ENCODE measurements around the gene ABCG2.
A peak's percentile ranks its signal among the peaks of the same experiment; 100 is the strongest.
"Not testable (repeated sequence)": the region's sequence is repeated elsewhere in the genome, so short reads cannot be mapped to it uniquely, and the experiment has no call there.

The ABCG2 gene

DNA sequence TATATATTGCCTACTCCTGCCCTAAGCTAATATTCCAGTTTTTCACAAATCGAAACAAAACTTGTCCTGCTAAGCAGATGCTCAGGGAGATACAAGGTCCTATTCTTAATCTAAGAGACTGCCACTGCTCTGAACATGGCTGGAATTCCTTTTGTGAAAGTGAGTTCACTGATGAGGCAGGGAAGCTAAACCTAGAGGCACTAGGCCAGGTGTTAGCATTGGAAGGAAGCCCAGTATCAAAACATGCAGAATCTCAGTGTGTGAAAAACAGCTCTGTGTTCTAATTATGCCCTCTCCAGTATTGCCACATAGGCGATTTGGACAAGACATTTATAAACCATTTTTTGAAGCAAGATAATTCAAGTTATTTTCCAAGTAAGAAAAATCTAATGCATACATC, 47.6 kb downstream of the ABCG2 start:
- DNase-seq (ENCODE audit: low spot score): peak; percentile 33

DNA sequence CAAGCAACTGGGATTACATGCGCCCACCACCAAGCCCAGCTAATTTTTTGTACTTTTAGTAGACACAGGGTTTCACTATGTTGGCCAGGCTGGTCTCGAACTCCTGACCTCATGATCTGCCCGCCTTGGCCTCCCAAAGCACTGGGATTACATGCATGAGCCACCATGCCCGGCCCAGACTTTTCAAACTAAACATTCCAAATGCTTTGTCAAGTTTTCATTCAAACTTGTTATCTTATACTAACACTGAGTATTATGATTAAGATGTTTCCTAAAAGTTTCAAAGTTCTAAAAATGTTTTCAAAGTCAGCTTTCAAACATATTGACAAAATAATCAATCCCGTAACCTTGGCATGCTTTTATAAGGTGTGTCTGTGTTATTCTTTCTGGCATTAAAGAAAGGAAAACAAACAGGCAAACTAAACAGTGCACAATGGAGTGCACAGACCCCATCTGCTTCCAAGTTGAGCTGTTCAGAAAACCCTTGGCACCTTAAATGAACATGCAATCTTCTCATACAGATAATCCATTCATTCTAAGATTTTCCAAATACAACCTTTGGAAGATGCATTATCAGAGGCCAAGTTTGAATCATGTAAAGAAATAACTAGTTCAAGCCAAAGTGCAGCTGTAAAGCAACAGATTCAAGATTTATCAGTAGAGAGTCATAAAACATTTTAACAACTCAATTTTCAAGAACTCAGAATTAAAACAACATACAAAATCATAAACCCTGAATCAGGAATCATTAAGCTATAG, 49.1 kb downstream of the ABCG2 start:
- peak; percentile 17 for DNase-seq (ENCODE audit: low spot score)

DNA sequence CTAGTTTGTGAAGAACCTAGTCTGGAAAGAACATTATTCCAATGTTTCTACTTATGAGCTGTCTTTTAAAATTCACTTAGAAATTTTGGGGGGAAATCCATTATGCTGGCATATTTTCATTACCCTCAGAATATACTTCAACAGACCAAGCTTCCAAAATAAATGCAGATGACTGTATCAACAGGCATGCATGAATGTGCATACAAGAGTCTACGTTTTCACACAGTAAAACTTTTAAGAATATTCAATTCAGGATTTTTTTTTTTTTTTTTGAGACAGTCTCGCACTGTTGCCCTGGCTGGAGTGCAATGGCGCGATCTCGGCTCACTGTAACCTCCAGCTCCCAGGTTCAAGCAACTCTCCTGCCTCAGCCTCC, 49.7 kb downstream of the ABCG2 start:
- no peak for DNase-seq (ENCODE audit: low spot score)

DNA sequence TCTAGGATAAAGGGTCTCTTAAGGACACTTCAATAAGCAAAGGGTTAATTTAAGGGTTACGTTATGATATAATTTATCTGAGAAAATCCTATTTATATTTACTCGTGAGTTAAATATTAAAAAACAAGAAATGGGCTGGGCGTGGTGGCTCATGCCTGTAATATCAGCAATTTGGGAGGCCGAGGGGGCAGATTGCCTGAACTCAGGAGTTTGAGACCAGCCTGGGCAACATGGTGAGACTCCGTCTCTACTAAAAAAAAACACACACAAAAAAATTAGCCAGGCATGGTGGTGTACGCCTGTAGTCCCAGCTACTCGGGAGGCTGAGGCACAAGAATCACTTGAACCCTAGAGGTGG, 50.4 kb downstream of the ABCG2 start:
- not testable (repeated sequence) for DNase-seq (ENCODE audit: low spot score)

DNA sequence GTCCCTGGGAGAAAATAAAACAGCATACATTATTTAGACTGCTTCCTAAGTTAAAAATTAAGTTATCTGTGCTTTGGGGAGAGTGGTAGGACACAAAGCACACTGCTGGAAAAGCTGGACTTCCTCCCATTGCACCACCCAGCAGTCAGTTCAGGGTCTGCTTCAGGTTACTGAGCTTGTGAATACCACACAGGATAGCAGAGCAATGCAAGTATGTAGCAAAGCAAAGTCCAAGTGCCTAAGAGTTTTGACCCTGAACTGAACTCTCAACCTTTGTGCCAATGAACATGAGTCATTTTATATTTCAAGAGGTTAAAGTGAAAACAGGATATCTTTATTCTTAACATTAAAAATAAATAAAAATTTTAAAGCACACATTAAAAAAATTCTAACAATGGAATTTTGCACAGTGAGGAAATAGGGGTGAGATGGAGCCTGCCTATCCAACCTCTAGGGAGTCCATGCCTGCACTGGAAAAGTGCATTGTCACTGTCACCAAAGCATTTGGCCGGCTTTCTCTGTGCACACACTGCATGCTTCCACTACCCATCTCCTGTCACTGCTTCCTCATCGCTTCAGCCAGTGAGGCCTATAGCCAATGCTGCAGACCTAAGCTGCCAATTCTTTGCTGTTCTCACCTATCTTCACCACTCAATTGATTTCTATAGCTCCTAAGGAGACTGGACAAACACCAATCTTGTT, 50.9 kb downstream of the ABCG2 start:
- DNase-seq (ENCODE audit: low spot score): peak; percentile 67

DNA sequence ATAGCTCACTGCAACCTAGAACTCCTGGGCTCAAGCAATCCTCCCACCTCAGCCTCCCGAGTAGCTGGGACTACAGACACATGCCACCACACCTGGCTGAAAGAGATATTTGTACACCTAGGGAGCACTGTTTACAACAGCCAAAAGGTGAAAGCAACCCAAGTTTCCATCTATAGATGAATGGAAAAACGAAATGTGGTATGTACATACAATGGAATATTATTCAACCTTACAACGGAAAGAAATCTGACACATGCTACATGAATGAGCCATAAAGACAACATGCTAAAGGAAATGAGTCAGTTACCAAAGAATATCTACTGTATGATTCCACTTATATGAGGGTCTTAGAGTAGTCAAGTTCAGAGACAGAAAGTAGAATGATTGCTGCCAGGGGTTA, 52.2 kb downstream of the ABCG2 start:
- DNase-seq (ENCODE audit: low spot score): no peak

DNA sequence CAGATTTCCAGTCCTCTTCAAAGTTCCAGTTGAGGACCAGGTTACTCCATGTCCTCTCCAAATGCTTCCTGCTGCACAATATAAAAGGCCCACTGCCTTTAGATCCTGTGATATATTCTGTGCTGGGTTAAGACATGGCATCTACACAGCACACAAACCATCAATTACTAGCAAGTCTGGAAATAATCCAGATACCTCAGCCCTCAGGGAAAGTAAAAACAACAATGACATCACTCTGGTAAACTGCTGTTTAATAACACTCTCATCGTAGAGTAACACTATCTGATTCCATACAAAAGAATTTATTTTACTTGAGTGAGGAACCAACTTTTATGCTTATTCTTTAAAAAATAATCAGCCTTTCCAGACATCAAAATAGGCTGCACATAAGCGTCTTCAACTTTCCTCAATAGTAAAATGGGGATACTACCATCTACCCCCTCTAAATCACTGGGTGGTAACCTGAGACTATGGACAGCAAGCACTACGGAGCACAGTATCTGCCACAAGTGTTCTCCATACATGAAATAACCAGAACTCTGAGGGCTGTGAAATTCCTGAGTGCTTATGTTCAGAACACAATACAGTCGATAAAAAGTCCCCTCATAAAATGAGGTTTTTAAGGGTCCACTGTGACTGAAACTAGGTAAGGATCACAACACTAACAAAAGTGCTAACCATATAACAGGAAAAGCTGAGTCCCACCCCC, 53.4 kb downstream of the ABCG2 start:
- peak; percentile 10 for DNase-seq (ENCODE audit: low spot score)

DNA sequence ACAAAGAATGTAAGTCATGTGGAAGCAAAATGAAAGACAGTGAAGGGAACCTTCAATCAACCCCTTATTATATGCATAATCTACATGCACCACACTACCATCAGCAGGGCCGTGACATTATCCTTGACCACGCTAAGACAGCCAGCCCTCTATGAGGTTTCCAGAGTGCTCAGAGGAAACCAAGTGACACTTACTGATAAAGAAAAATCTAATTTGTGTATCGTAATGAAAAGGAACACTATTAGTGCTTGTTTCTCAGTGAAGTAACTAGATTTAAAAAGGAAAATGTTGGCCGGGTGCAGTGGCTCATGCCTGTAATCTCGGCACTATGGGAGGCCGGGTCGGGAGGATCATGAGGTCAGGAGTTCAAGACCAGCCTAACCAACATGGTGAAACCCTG, 56.4 kb downstream of the ABCG2 start:
- DNase-seq (ENCODE audit: low spot score): no peak

DNA sequence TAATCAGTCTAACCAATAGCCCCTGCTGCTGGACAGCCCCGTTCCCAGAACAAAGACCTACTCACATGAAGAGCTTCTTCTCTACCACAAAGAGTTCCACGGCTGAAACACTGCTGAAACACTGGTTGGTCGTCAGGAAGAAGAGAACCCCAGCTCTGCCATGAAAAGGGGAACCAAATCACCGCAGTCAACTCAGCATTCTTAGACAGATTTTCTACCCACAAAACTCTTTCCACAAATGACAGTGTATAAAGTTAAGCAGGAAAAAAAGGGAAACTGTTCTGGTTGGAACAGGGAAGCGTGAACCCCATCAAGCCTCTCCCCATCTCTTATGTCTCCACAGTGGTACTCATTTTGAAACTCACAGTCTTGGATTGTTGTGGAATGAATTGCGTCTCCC, 57.3 kb downstream of the ABCG2 start:
- DNase-seq (ENCODE audit: low spot score): no peak

DNA sequence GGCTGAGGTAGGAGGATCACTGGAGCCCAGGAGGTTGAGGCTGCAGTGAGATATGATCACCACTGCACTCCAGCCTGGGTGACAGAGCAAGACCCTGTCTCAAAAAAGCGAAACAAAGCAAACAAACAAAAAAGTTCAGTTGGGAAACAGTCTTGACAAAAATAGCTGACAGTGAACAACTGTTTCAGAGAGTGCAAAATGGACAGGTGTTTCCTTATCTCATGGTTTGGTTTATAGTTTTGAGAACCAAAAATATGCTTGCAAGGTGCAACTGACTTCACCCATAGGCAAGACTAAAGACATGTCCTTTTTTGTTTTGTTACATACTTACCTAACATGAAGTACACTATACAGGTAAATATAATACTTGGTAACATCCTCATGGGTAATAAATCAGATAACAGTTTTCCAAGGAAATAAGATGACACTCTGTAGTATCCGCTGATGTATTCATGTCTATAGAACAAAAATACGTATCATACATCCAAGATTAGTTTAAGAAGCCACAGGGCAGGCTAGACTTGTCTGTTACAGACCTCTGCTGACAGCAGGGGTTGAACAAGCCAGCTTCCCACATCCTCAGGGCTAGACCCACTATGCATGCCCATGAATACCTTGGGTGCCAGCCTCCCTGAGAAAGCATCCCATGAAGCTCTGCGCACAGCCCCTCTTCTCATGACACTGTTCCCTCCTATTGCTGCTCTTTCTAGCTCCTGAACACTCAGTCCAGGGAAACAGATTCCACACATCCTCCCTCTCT, 59.3 kb downstream of the ABCG2 start:
- no peak for DNase-seq (ENCODE audit: low spot score)

DNA sequence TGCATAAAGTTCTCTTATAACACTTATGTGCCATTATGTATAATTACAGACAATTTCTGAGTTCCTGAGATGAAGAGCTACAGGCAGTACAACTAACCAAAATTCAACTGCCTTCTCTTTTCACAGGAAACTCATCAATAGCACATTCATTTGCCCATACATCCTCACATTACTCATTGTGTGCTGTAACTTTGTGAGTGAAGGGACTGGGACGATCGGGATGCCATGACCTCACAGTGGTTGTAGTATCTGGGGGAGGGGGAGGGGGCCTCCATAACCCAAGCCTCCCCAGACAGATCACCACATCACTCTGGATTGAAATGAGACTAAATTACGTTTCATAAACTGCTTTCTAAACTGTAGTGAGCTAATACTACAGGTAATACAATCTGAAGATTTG, 60.7 kb downstream of the ABCG2 start:
- DNase-seq (ENCODE audit: low spot score): no peak

DNA sequence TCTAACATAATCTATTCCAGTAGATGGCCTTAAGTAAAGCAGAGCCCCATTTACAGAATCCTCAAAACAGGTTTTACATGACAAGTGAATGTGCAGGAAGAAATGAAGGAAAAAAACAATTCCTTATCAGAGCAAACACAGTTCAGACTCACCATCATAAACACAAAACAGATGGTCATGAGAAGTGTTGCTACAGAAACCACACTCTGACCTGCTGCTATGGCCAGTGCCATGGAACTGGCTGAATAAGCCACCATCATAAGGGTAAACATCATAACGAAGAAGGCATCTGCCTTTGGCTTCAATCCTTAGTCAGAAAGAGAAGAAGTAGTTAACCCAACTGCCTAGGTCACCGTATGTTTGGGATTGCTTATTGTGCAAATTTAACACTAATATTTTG, 61.1 kb downstream of the ABCG2 start:
- no peak for DNase-seq (ENCODE audit: low spot score)

DNA sequence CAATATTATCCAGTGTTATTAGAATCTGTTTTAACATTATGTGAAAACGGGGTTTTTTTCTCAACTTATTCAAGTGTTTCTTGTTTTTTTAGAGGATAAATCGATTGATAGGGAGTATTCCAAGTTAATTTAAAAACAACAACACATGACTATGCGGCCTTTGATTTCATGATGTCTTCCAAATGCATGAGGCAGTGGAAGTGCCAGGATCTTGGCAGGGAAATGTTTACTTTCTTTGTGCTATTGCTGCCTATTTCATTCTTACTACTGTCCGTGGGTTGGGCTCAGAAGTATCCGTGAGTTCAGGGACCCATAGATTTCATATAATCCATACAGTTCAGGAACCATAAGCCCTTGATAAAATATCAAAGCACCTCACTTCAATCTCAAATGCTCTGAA, 64.6 kb downstream of the ABCG2 start:
- no peak for DNase-seq (ENCODE audit: low spot score)

DNA sequence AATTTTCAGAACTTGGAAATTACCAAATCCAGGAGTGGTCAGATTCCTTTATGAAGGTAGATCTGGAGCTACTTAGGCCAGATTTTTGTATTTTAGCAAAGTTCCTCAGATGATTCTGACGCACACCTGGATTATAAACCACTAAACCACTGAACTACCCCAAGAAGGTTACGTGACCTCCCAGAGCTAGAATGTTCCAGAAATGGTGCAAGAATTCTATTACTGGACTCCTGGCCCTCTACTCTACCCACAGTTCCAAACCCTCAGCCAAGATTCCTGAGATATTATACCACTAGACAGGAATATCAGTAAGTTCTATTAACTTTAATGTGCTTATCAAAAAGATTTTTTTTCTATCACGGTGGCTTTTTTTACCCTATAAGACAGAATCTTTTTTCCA, 67.1 kb downstream of the ABCG2 start:
- DNase-seq (ENCODE audit: low spot score): no peak

DNA sequence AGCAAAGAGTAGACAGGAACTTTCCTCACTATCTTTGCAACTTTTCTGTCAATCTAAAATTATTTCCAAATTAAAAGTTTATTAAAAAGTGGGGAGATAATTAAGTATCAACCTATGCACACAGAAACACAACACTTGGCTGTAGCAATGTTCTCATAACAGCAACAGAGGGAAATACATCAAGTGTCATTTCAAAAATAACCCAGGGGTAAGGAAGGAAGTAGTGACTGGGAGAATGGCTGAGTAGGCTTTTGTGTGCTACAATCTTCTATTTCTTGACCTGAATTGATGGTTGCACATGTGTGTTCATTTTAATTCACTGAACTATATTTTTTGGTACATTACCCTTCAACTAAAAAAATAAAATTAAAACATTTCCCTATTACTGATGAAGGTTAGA, 67.5 kb downstream of the ABCG2 start:
- no peak for DNase-seq (ENCODE audit: low spot score)

DNA sequence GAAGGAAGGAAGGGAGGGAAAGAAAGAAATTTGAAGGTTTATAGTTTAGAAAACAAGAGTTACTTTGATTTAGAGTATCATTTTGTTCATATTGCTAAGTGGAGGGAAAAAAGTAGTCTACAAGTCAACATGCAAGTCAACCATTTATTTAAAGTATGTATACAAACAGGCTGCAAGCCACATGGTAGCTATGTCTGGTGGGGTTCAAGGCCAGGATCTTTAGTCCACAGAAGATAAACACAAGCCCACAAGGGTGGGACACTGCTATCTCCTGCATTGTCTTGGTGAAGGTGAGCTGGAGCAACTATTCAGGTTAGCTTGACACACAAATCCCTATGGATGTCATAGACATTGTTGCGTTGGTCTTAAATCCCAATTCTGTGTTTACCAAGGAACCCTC, 71.4 kb downstream of the ABCG2 start:
- no peak for DNase-seq (ENCODE audit: low spot score)

DNA sequence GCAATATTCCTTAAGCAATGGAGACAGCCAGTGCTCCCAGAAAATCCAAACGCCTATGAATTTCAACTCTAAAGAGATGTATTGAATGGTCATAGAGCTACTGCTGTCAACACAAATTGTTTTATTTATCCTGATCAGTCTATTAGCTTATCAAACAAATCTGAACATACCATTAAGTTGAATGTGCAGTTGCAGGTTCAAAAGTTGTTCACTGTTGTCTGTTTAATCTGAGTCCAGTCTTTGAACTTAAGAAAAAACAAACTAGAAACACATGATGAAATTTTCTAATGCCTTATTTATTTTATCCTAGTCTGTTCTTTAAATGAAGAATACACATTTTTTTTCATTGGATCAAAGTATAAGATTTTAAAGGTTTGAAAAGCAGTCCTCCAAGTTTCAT, 77.8 kb downstream of the ABCG2 start:
- no peak for DNase-seq (ENCODE audit: low spot score)

DNA sequence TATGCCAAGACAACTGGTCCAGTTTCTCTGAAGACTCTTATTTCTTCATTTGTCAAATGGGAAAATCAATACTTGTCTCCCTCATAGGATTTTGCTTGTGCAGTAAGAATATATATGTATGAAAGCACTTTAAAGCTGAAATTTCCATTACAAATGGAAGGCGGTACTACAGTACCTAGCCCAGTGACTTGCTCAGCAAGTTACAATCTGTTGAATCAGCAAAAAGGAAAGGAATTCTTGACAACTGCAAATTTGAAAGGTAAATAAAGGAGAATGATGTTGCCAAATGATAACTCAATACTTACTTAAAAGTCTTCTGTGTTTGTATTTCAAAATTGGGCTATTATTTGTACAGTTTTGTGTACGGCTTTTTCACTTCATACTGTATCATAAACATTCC, 79.9 kb downstream of the ABCG2 start:
- no peak for DNase-seq (ENCODE audit: low spot score)

DNA sequence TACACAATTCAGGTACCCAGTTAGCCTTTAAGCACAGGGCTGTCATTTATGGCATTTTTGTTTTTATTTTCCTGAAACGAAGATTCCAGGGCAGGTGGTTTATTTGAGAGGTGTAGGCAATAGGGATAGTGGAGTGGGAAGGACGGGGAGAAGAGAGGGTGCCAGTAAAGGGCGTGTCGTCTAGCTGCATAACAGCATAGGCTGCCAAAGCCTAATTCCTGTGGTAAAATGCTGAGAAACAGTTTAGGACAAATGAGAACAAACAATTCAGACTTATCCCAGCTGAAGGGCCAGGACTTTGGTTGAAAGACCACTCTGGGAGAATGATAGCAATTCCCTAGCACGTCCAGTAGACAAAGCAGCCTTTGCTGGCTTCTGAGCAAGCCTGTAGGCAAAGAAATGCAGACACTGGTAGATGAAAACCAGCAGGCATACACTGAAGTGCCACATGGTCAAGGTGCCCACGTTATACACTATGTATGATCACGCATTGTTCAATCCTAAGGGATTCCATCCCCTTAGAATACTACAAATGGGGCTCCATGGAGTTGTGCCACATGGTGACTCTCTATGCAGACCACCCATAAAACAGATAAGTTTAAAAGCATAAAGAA, 80.4 kb downstream of the ABCG2 start:
- no peak for DNase-seq (ENCODE audit: low spot score)

DNA sequence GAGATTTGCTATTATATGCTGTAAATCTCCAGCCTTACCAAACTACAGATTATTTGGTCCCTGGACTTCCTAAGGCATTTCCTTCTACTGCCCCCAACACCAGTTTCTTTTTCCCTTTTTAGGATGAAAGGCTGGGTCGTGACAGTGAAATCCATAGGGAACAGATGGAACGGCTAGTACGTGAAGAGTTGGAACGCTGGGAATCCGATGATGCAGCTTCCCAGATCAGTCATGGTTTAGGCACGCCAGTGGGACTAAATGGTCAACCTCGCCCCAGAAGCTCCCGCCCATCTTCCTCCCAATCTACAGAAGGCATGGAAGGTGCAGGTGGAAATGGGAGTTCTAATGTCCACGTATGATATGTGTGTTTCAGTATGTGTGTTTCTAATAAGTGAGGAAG, 83.1 kb downstream of the ABCG2 start:
- DNase-seq (ENCODE audit: low spot score): no peak

DNA sequence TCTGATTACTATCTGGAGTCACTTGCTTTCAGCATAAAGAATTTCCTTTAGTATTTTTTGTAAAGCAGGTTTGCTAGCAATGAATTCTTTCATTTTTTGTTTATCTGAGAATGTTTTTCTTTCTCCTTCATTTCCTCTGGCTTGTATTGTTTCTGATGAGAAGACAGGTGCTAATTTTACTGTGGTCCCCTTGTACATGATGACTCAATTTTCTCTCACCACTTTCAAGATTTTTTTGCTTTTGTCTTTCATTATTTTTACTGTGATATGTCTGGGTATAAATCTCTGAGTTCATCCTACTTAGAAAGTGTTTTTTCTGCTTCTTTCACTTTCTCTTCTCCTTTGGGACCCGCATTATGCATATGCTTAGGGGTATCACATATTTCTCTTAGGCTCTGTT, 88.4 kb downstream of the ABCG2 start:
- no peak for DNase-seq (ENCODE audit: low spot score)

DNA sequence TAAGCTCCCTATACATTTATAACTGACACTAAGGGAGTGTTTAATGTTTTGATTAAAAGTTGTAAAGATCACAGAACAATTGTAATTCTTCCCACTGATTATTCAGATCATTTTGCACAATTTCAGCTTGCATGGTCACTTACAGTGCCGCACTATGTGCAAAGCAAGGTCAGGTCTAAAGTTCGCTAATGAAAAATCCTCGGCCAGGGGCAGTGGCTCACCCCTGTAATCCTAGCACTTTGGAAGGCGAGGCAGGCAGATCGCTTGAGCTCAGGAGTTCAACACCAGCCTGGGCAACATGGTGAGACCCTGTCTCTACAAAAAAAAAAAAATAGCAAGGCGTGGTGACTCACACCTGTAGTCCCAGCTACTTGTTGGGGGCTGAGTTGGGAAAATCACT, 94.0 kb downstream of the ABCG2 start:
- DNase-seq (ENCODE audit: low spot score): no peak

Measured in LoVo (cell line).